Kidney (tissue), 14 donors: ENCODE data around the gene CERS5. TPM values are rescaled to one million over a fixed set of nuclear protein-coding genes. Genes with fewer than 3 reads are reported as not detected.

Source experiments
- DNase-seq, 5 donors: peaks; one replicate each; pipeline ENCODE4 v3.0.0-alpha.2; 2013 to 2020
- FAIRE-seq: peaks from 2 replicates; lab custom pipeline; 2012; peaks lifted over from hg19 to GRCh38; lab: Jason Lieb, UNC
- H3K27ac ChIP-seq, 2 donors: one replicate each; pipeline ENCODE4 v1.7.0; 2013; ENCODE audit warnings: low read depth in 2 of 2, low read length in 2 of 2, inconsistent platforms in 1 of 2
- H3K27me3 ChIP-seq: one replicate; pipeline ENCODE4 v1.7.1; 2013; ENCODE audit warnings: low read length, inconsistent platforms; ENCODE audit not compliant: control insufficient read depth, insufficient read depth
- H3K36me3 ChIP-seq, 3 donors: one replicate each; pipeline versions ENCODE4 v1.7.0 to v1.7.1; 2013; ENCODE audit warnings: low read length in 3 of 3, control low read depth in 1 of 3, inconsistent platforms in 1 of 3; ENCODE audit not compliant: insufficient read depth in 3 of 3, control insufficient read depth in 2 of 3
- H3K4me1 ChIP-seq, 3 donors: one replicate each; pipeline versions ENCODE4 v1.7.0 to v1.7.1; 2013; ENCODE audit warnings: low read length in 3 of 3, inconsistent platforms in 1 of 3, low read depth in 1 of 3; ENCODE audit not compliant: control insufficient read depth in 2 of 3, insufficient read depth in 2 of 3
- H3K4me3 ChIP-seq, 3 donors: one replicate each; pipeline versions ENCODE4 v1.7.0 to v1.8.1; 2013; ENCODE audit warnings: low read length in 3 of 3, control low read depth in 1 of 3, inconsistent platforms in 1 of 3
- H3K9ac ChIP-seq, 3 donors: one replicate each; pipeline versions ENCODE4 v1.7.0 to v1.7.1; 2013; ENCODE audit warnings: low read length in 3 of 3, control low read depth in 1 of 3, inconsistent platforms in 1 of 3
- H3K9me3 ChIP-seq, 3 donors: one replicate each; pipeline versions ENCODE4 v1.7.0 to v1.7.1; 2013; ENCODE audit warnings: low read length in 3 of 3, control low read depth in 1 of 3, inconsistent platforms in 1 of 3; ENCODE audit not compliant: control insufficient read depth in 2 of 3, insufficient read depth in 1 of 3
- CTCF ChIP-seq: IDR thresholded peaks from 3 replicates; pipeline ENCODE4 v1.5.1; 2012; ENCODE audit warnings: mild to moderate bottlenecking, moderate library complexity, borderline replicate concordance; ENCODE audit not compliant: insufficient read depth; ENCODE audit errors: extremely low read depth
- intact Hi-C: fragments of 100-400 bp; cut with DNase I; formaldehyde crosslinking; loops from one replicate; pipeline ENCODE4 v1.11.1; 2022
- polyA plus RNA-seq: library from polyadenylated mRNA; stranded (reverse); fragments of 350-450 nt; fragmentation: Illumina TruSeq; extraction: RNeasy Lipid Tissue Mini Kit (QIAGEN cat#74804); gene quantifications from one replicate; pipeline ENCODE4 v1.2.3, GENCODE V29; 2014; ENCODE audit warnings: low read depth, low replicate concordance; ENCODE audit not compliant: insufficient read depth
- total RNA-seq: library from RNA; stranded (reverse); fragmentation: NEBNext Ultra II Directional; extraction: Animal tissue kit (Norgen Biotek cat#: 25700); gene quantifications from one replicate; pipeline ENCODE4 v1.2.1, GENCODE V29; 2021
- donor health status: control.
- donor health status: control.
- donor health status: control.
- donor health status: control.
- donor health status: control.
- donor health status: DM: yes; HTN: yes; CAD: no.
- donor health status: Normal renal cell carcinoma (clear cell type).

Gene CERS5
- total and polyA plus RNA-seq, 2 donors from 2014 or later = 40.2 to 52.1 TPM

- no peaks in the 10 kb centered on the region for H3K27me3 ChIP-seq
- DNase-seq (peak in 1 of 5 donors; percentile 57), FAIRE-seq (no peak)
These were observed 57.9 kb downstream of the CERS5 start for GRCh38 chr12:50109319-50109718.

GRCh38 chr12:50107416-50108268 is 59.5 kb downstream of the CERS5 start:
- no peaks in the 10 kb centered on the region for H3K9me3 ChIP-seq
- intact Hi-C loops = no loop called here
- no peak overlapping the region for H3K9ac ChIP-seq
- DNase-seq = peak in 1 of 5 donors; percentile 34
- TF ChIP-seq CTCF = no peak
- H3K4me3 ChIP-seq = peak overlapping the region in 1 of 3 donors; percentile 7
- H3K27me3 ChIP-seq = no peaks in the 10 kb centered on the region
- H3K27ac ChIP-seq = no peak overlapping the region
- peaks cover 0 to 6% (median 0%) of the 10 kb centered on the region in 3 donors for H3K36me3 ChIP-seq
- H3K4me1 ChIP-seq = peaks cover 0 to 41% (median 31%) of the 10 kb centered on the region in 3 donors
- no peak for FAIRE-seq

More at GRCh38 chr12:50109319-50109718, 57.9 kb downstream of the CERS5 start:
- Histone ChIP-seq H3K27ac (peak overlapping the region; percentile 97), H3K4me1 (peaks cover 0 to 37% (median 21%) of the 10 kb centered on the region in 3 donors), H3K36me3 (peaks cover 0 to 6% (median 0%) of the 10 kb centered on the region in 3 donors), H3K4me3 (no peak overlapping the region), H3K9me3 (no peaks in the 10 kb centered on the region), H3K9ac (peak overlapping the region in 1 of 3 donors; percentile 80)
- intact Hi-C loops = no loop called here
- no peak for TF ChIP-seq CTCF

GRCh38 chr12:50106907-50107306 is 60.3 kb downstream of the CERS5 start:
- DNase-seq (no peak), FAIRE-seq (no peak)
- no peak for TF ChIP-seq CTCF
- Histone ChIP-seq H3K27me3 (no peaks in the 10 kb centered on the region), H3K4me3 (peak overlapping the region in 1 of 3 donors; percentile 30), H3K27ac (no peak overlapping the region), H3K36me3 (peaks cover 0 to 6% (median 0%) of the 10 kb centered on the region in 3 donors), H3K4me1 (peaks cover 0 to 41% (median 32%) of the 10 kb centered on the region in 3 donors), H3K9ac (no peak overlapping the region), H3K9me3 (no peaks in the 10 kb centered on the region)
- intact Hi-C loops = no loop called here
